ENCODE measurements around the gene ABHD17B. TPM values are rescaled to one million over a fixed set of nuclear protein-coding genes. Genes with fewer than 3 reads are reported as not detected.

ABHD17B gene
- total and polyA plus RNA-seq, 4 donors, result 5.2 to 17.7 (median 10.1) TPM

DNA sequence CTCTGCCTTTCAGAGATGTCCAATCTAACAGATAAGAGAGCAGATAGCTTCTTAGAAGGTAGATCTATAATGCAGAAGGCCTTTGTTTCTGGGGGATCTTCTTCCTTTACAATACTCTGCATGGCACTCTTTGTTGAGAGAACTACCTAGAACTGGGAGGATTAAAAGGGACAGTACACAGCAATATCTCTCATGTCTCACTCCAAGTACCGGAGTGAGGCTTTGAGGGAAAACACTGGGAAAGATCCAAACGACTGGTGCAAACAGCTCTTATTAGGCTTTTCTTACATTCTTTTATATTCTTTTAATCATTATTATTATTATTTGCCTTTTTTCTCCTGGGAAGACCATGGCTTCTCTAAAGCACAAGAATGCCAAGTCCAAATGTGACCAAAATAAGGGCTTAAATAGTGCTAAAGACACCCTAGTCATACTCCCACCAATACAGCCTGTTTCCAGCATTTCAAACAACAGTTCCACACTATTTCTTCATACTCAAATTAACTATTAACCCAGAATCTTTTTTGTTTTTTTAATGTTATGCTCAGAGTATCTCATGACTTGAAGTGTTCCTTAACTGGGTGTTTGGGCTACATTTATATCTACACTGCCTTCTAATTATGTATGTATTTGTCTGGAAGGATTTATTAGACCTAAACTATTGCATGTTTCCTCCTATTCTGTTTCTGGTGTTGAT lies 52.7 kb downstream of the ABHD17B start:
- no peak for DNase-seq (ENCODE audit: low spot score)
- H3K9me3 ChIP-seq (ENCODE audit: control insufficient read depth in 4 of 4, low read length in 3 of 4), result peaks cover 0 to 9% (median 0%) of the 10 kb centered on the region in 4 donors
- H3K9ac ChIP-seq (ENCODE audit: low read depth in 1 of 2, low read length in 2 of 2), result no peak overlapping the region
- H3K27me3 ChIP-seq (ENCODE audit: control insufficient read depth in 4 of 4, insufficient read depth in 4 of 4, low read length in 3 of 4), result no peaks in the 10 kb centered on the region
- TF ChIP-seq RXRA (IDR thresholded peaks at IDR 0.05) (peak in 1 of 2 donors; percentile 9), HNF4A (conservative IDR thresholded peaks at IDR 0.05) (peak in 1 of 2 donors; percentile 17), HNF4G (IDR thresholded peaks at IDR 0.05) (no peak), EGR1 (IDR thresholded peaks at IDR 0.05; ENCODE audit: low read depth in 2 of 2) (no peak), FOXA1 (IDR thresholded peaks at IDR 0.05) (no peak), TAF1 (conservative IDR thresholded peaks at IDR 0.05) (no peak), FOXA2 (IDR thresholded peaks at IDR 0.05) (no peak), YY1 (IDR thresholded peaks at IDR 0.05) (peak; percentile 16), SP1 (IDR thresholded peaks at IDR 0.05) (no peak), GABPA (IDR thresholded peaks at IDR 0.05 in 1 of 2, conservative IDR thresholded peaks at IDR 0.05 in 1 of 2) (no peak), NR2F2 (IDR thresholded peaks at IDR 0.05) (no peak), RAD21 (IDR thresholded peaks at IDR 0.05) (peak in 1 of 2 donors; percentile 6)
- TF ChIP-seq, protein P1, sequence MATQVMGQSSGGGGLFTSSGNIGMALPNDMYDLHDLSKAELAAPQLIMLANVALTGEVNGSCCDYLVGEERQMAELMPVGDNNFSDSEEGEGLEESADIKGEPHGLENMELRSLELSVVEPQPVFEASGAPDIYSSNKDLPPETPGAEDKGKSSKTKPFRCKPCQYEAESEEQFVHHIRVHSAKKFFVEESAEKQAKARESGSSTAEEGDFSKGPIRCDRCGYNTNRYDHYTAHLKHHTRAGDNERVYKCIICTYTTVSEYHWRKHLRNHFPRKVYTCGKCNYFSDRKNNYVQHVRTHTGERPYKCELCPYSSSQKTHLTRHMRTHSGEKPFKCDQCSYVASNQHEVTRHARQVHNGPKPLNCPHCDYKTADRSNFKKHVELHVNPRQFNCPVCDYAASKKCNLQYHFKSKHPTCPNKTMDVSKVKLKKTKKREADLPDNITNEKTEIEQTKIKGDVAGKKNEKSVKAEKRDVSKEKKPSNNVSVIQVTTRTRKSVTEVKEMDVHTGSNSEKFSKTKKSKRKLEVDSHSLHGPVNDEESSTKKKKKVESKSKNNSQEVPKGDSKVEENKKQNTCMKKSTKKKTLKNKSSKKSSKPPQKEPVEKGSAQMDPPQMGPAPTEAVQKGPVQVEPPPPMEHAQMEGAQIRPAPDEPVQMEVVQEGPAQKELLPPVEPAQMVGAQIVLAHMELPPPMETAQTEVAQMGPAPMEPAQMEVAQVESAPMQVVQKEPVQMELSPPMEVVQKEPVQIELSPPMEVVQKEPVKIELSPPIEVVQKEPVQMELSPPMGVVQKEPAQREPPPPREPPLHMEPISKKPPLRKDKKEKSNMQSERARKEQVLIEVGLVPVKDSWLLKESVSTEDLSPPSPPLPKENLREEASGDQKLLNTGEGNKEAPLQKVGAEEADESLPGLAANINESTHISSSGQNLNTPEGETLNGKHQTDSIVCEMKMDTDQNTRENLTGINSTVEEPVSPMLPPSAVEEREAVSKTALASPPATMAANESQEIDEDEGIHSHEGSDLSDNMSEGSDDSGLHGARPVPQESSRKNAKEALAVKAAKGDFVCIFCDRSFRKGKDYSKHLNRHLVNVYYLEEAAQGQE (IDR thresholded peaks at IDR 0.05), result no peak
- TF ChIP-seq, protein P2, sequence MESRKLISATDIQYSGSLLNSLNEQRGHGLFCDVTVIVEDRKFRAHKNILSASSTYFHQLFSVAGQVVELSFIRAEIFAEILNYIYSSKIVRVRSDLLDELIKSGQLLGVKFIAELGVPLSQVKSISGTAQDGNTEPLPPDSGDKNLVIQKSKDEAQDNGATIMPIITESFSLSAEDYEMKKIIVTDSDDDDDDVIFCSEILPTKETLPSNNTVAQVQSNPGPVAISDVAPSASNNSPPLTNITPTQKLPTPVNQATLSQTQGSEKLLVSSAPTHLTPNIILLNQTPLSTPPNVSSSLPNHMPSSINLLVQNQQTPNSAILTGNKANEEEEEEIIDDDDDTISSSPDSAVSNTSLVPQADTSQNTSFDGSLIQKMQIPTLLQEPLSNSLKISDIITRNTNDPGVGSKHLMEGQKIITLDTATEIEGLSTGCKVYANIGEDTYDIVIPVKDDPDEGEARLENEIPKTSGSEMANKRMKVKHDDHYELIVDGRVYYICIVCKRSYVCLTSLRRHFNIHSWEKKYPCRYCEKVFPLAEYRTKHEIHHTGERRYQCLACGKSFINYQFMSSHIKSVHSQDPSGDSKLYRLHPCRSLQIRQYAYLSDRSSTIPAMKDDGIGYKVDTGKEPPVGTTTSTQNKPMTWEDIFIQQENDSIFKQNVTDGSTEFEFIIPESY (IDR thresholded peaks at IDR 0.05), result peak; percentile 25
- TF ChIP-seq, protein P3, sequence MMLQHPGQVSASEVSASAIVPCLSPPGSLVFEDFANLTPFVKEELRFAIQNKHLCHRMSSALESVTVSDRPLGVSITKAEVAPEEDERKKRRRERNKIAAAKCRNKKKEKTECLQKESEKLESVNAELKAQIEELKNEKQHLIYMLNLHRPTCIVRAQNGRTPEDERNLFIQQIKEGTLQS (IDR thresholded peaks at IDR 0.05), result no peak
- TF ChIP-seq, protein P4, sequence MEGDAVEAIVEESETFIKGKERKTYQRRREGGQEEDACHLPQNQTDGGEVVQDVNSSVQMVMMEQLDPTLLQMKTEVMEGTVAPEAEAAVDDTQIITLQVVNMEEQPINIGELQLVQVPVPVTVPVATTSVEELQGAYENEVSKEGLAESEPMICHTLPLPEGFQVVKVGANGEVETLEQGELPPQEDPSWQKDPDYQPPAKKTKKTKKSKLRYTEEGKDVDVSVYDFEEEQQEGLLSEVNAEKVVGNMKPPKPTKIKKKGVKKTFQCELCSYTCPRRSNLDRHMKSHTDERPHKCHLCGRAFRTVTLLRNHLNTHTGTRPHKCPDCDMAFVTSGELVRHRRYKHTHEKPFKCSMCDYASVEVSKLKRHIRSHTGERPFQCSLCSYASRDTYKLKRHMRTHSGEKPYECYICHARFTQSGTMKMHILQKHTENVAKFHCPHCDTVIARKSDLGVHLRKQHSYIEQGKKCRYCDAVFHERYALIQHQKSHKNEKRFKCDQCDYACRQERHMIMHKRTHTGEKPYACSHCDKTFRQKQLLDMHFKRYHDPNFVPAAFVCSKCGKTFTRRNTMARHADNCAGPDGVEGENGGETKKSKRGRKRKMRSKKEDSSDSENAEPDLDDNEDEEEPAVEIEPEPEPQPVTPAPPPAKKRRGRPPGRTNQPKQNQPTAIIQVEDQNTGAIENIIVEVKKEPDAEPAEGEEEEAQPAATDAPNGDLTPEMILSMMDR (IDR thresholded peaks at IDR 0.05; ENCODE audit: low read depth, low read length, missing input control), result no peak
- TF ChIP-seq, protein P5, sequence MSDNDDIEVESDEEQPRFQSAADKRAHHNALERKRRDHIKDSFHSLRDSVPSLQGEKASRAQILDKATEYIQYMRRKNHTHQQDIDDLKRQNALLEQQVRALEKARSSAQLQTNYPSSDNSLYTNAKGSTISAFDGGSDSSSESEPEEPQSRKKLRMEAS (IDR thresholded peaks at IDR 0.05), result peak; percentile 25
- no peak overlapping the region for H3K27ac ChIP-seq (ENCODE audit: low read depth in 1 of 2, low read length in 2 of 2)
- WGBS, result 40% methylated on average over 2 of the region's 2 CpGs
- H3K4me3 ChIP-seq (ENCODE audit: low read depth in 1 of 3, low read length in 3 of 3), result no peak overlapping the region
- peaks cover 5 to 26% (median 9%) of the 10 kb centered on the region in 4 donors for H3K4me1 ChIP-seq (ENCODE audit: control insufficient read depth in 4 of 4, insufficient read depth in 4 of 4, low read length in 3 of 4)
- H3K36me3 ChIP-seq (ENCODE audit: control insufficient read depth in 4 of 4, insufficient read depth in 3 of 4, low read depth in 1 of 4, low read length in 3 of 4), result no peaks in the 10 kb centered on the region
